Ishikawa (cell line): ENCODE data around the gene CXorf58.

ENCODE experiments used
- CREB1 ChIP-seq: IDR thresholded peaks from 2 replicates; pipeline ENCODE4 v1.6.1; 2012; ENCODE audit warnings: low read depth
- EGR1 ChIP-seq: IDR thresholded peaks from 2 replicates; pipeline ENCODE4 v1.6.1; 2012
- EP300 ChIP-seq: IDR thresholded peaks from 2 replicates; pipeline ENCODE4 v1.6.1; 2012; ENCODE audit warnings: borderline replicate concordance
- FOXM1 ChIP-seq: IDR thresholded peaks from 2 replicates; pipeline ENCODE4 v1.6.1; 2012; ENCODE audit warnings: low read depth, borderline replicate concordance
- RAD21 ChIP-seq: IDR thresholded peaks from 2 replicates; pipeline ENCODE4 v1.6.1; 2012; ENCODE audit warnings: low read depth
- TAF1 ChIP-seq: IDR thresholded peaks from 2 replicates; pipeline ENCODE4 v1.6.1; 2012; ENCODE audit warnings: low read depth, mild to moderate bottlenecking
- TCF12 ChIP-seq: IDR thresholded peaks from 2 replicates; pipeline ENCODE4 v1.6.1; 2012; ENCODE audit warnings: low read depth
- TEAD4 ChIP-seq: IDR thresholded peaks from 2 replicates; pipeline ENCODE4 v1.6.1; 2012
- TF ChIP-seq, protein P1 (sequence below): IDR thresholded peaks from 2 replicates; pipeline ENCODE4 v1.6.1; 2012; ENCODE audit warnings: low read depth, mild to moderate bottlenecking
- TF ChIP-seq, protein P2 (sequence below): IDR thresholded peaks from 2 replicates; pipeline ENCODE4 v1.6.1; 2012

DNA sequence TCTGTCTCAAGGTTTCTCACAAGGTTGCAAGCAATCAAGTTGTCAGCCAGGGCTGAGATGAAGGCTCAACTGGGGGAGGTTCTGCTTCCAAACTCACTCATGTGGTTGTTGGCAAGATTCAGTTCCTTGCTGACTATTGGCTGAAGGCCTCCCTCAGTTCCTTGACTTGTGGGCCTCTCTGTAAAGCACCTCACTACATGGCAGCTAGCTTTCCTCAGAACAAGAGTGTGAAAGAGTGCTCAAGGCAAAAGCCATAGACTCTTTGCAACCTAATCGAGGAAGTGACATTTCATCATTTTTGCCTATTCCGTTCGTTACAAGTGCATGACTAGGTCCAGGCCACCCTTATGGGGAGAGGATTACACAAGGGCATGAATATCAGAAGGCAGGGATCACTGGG lies 52.0 kb downstream of the CXorf58 start:
- TF ChIP-seq TAF1 (no peak), TCF12 (no peak), TEAD4 (no peak), EGR1 (no peak), EP300 (no peak), RAD21 (no peak), CREB1 (no peak), FOXM1 (no peak)
- TF ChIP-seq, protein P1, sequence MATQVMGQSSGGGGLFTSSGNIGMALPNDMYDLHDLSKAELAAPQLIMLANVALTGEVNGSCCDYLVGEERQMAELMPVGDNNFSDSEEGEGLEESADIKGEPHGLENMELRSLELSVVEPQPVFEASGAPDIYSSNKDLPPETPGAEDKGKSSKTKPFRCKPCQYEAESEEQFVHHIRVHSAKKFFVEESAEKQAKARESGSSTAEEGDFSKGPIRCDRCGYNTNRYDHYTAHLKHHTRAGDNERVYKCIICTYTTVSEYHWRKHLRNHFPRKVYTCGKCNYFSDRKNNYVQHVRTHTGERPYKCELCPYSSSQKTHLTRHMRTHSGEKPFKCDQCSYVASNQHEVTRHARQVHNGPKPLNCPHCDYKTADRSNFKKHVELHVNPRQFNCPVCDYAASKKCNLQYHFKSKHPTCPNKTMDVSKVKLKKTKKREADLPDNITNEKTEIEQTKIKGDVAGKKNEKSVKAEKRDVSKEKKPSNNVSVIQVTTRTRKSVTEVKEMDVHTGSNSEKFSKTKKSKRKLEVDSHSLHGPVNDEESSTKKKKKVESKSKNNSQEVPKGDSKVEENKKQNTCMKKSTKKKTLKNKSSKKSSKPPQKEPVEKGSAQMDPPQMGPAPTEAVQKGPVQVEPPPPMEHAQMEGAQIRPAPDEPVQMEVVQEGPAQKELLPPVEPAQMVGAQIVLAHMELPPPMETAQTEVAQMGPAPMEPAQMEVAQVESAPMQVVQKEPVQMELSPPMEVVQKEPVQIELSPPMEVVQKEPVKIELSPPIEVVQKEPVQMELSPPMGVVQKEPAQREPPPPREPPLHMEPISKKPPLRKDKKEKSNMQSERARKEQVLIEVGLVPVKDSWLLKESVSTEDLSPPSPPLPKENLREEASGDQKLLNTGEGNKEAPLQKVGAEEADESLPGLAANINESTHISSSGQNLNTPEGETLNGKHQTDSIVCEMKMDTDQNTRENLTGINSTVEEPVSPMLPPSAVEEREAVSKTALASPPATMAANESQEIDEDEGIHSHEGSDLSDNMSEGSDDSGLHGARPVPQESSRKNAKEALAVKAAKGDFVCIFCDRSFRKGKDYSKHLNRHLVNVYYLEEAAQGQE, result no peak
- TF ChIP-seq, protein P2, sequence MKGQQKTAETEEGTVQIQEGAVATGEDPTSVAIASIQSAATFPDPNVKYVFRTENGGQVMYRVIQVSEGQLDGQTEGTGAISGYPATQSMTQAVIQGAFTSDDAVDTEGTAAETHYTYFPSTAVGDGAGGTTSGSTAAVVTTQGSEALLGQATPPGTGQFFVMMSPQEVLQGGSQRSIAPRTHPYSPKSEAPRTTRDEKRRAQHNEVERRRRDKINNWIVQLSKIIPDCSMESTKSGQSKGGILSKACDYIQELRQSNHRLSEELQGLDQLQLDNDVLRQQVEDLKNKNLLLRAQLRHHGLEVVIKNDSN, result no peak
